Spleen (tissue), 7 donors: Measurements from ENCODE around the gene FAM83G.

ENCODE experiments used
- CTCF ChIP-seq, 11 experiments: fragments of 200-600 bp in 7 of 11; fragments of 450-650 bp in 4 of 11; sonication (generic) in 4 of 11; IDR thresholded peaks in 8 of 11; conservative IDR thresholded peaks in 3 of 11; 1 replicate in 7 of 11; 2 replicates in 4 of 11; pipeline versions ENCODE4 v1.4.0 to v1.8.0; 2016 to 2021; ENCODE audit warnings: antibody characterized with exemption in 11 of 11, inconsistent platforms in 4 of 11, mild to moderate bottlenecking in 1 of 11
- POLR2AphosphoS5 ChIP-seq, 3 donors: sonication (generic); formaldehyde crosslinking; IDR thresholded peaks; one replicate each; pipeline ENCODE4 v1.5.1; 2017; ENCODE audit warnings: antibody characterized with exemption in 3 of 3
- donor health status: DM: no; HTN: no; CAD: no; lungs with moderate emphysema.
- donor health status: DM: no; HTN: no; CAD: no.
- donor health status: DM: no; HTN: no; CAD: no.

- TF ChIP-seq CTCF (IDR thresholded peaks at IDR 0.05 in 8 of 11, conservative IDR thresholded peaks at IDR 0.05 in 3 of 11) (no peak), POLR2AphosphoS5 (IDR thresholded peaks at IDR 0.05) (no peak)
Measured at GRCh38 chr17:18980682-18981334, 23.8 kb downstream of the FAM83G start.
